HG02588 (cell line): ENCODE measurements around the gene TNS1.

Source experiments
- ATAC-seq: cut with Tn5 transposase; IDR thresholded peaks from one replicate; pipeline ENCODE4 v1.9.1; 2021; ENCODE audit warnings: mild to moderate bottlenecking, moderate library complexity; ENCODE audit not compliant: unreplicated experiment

TNS1 gene

GRCh38 chr2:218002143-218002844 lies 501 bp downstream of the TNS1 start:
- no peak for ATAC-seq

DNA sequence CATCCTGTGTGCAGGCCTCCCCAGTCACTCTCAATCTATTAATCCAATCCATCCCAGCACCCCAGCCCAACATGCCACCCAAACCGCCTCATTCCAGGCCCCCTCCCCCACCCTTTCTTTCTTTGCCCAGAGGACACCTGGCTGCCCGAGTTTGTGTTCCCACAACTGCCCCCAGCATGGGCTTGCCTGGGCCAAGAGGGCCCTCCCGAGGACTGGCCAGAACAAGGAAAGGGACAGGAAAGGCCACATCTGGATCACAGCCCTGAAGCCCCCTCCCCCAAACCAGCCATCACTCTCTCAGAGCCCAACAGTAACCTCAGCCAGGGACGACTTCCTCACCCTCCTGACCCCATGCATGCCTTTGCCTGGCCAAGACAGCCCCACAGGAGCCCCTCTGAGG lies 1.2 kb downstream of the TNS1 start:
- no peak for ATAC-seq

DNA sequence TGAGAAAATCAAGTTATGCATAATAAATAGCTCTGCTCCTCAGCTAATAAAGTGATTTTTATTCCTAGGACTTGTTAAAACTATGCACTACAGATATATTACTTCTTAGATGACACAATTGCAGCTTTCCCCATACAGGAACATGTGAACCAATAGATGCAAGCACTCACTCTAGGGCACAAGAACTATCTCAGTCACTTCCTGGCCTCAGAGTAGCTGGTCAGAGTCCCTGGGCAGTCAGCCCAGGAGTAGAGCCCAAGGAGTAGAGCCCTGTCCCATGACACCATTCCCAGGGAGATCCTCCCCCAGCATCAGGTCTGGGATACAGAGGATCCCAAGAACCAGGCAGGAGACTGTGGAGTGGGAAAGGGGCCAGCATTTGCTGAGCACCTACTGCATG lies 2.7 kb downstream of the TNS1 start:
- no peak for ATAC-seq

- ATAC-seq, result no peak
These were observed 3.2 kb downstream of the TNS1 start for GRCh38 chr2:217999595-217999959.

DNA sequence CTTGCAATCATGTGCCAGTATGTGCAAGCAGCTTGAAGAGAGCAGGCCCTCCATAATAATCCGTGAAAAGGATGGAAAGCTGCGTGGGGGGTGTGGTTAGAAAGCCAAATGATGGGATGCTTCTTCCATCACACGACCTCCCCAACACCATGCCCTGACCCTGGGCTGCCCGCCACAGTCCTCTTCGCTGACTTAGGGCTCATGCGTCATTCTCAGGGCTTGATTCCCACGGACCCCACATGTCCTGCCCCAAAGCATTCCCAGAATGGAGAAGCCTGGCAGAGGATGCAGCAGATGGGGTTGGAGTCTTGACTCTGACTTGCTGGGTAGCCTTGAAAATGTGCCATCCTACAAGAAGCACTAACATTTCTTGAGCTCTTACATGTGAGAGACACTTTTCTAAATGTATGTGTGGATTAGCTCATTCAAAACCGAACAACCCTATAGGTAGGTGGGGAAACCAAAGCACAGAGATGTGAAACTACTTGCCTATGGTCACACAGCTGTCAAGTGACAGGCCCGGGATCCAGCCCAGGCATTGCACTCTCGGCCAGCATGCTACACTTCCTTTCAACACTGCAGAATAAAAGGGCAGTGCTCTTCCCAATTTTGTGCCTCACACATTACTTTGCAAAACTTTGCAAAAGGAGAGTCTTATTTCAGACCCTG lies 3.7 kb downstream of the TNS1 start:
- ATAC-seq, result no peak

- no peak for ATAC-seq
These were observed 5.3 kb downstream of the TNS1 start for GRCh38 chr2:217997510-217997909.

- ATAC-seq, result no peak
These were observed 6.4 kb downstream of the TNS1 start for GRCh38 chr2:217996361-217996760.

- no peak for ATAC-seq
These were observed 7.0 kb downstream of the TNS1 start for GRCh38 chr2:217995731-217996231.

DNA sequence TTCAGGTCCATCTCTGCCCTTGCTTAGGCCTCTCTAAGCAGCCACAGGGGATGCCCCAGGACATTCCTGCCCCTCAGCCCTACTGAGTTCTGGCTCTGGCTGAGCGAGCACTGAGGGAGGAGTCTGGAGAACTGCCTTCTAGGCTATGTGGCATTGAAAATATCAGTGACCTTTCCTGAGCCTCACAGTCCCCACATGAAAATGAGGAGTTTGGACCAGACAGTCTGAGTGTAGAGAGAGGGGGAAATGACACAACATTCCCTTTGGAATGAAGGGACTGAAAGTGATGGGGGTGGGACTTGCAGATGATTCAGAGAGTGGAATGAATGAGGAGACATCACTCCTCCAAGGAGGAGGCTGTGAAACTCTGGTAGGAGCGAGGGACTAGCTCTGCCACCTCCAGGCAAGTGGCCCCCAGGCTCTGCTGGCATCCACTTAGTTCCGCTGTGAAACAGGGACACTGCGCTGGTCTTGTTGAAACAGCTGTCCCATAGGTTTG lies 8.0 kb downstream of the TNS1 start:
- no peak for ATAC-seq

DNA sequence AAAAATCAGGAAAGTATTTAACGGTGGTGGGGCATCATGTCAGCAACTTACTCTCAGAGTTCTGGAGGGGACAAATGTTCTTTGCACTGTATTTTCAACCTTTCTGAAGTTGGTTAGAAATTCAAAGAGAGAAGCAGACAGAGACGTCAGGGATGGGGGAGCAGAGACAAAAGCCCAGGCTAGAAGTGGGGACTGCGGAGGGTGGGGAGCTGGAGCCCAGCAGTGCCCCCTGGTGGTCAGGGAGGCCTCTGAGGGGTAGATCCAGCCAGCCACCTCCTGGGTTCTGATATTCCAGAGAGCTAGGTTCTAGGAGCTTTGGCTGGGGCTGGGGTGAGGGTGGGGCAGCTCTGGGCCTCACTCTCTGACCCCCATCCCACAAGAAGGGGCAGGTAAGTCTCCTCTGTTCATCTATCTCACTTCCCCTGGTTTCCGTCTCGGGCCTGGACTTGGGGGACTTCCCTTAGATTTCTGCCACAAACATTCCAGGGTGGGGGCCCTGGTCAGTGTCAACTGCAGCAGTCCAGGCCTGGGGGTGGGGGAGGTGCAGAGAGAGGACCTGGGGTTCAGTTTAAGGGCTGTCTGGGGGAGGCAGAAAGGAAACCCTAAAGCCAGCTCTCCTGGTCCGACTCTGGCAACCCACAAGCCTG lies 8.9 kb downstream of the TNS1 start:
- ATAC-seq, result no peak

DNA sequence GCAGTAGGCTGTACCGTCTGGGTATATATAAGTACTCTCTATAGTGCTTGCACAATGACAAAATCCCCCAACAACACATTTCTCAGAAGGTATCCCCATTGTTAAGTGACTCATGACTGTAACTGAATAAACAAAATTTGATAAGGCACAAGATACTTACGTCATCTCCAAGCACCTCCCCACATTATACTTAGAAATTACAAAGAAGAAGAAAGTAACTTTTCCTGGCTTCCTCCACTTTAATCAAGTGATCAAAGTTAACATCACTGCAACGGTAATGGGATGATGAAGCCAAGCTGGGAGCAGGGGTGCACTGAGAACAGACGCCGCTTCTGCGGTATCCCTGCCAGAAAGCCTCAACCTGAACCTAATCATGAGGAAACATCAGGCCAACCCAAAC lies 9.7 kb downstream of the TNS1 start:
- no peak for ATAC-seq

GRCh38 chr2:217992061-217992460 lies 10.7 kb downstream of the TNS1 start:
- no peak for ATAC-seq

GRCh38 chr2:217990791-217991465 lies 11.9 kb downstream of the TNS1 start:
- ATAC-seq, result no peak

- no peak for ATAC-seq
These were observed 12.4 kb downstream of the TNS1 start for GRCh38 chr2:217990389-217990788.

DNA sequence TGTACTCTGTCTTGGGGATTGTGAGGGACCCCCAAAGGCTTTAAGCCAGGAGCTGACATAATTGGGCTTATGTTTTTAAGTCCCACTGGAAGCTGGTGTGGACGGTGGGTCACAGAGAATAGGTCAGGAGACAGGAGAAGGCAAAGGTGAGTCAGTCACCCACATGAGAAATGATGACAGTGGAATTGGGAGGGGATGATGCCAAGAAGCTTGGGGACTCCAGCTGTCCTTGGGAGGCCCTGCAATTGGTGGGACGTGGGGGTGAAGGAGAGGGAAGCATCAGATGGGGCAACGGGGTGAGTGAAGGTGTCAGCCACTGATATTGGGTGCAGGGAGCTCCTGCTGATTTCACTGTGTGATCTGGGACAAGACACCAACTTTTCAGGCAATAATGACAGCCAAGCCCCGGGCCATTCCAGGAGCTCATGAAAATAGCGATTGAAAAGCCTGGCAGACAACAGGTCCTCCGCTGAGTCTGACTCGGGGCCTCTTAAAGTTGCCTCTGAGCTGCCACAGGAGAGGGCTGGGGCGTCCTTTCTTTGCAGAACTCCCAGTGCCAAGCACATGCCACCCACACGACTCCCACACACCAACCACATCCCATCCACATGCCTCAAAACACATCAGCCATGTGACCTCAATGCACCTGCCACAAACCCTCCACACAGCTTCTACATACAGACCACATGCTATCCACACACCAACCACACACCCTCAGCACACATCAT lies 13.4 kb downstream of the TNS1 start:
- no peak for ATAC-seq

GRCh38 chr2:217988840-217989204 lies 14.0 kb downstream of the TNS1 start:
- ATAC-seq, result no peak

DNA sequence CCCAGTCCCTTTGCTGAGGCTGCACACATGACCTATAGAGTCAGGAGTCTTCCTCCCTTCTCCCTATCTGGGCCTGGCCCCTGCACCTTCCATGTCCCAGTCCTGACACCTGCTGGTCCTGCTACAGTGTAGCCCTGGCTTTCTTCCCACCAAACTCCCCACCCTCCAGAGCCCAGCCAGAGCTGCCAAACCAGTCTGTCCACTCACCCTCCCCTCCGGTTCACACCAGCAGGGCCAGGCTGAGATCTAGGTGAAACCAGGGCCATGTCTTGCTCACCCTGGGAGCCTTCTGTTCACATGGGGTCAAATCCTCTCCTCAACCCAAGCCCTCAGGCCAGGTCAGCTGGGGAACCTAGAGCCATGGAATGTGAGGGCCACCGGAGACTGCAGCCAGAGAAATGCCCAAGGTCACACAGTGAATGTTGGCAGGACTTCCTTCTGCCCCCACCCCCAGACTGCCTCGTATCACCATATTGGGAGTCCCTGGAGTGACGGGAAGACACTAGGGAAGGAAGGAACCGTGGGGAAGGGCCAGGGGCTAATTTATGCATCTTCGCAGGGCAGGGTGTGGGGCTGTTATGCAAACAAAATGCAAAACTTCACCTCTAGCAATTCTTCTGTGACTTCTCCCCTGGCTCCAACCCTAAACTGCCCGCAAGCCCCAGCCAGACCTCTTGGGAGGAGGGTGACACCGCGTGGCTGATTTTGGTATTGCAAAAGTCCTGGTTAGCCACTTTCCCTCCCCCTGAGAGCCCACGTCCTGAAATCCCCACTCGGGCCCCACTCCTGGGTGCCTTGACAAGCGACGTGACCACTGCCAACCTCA lies 14.6 kb downstream of the TNS1 start:
- no peak for ATAC-seq

DNA sequence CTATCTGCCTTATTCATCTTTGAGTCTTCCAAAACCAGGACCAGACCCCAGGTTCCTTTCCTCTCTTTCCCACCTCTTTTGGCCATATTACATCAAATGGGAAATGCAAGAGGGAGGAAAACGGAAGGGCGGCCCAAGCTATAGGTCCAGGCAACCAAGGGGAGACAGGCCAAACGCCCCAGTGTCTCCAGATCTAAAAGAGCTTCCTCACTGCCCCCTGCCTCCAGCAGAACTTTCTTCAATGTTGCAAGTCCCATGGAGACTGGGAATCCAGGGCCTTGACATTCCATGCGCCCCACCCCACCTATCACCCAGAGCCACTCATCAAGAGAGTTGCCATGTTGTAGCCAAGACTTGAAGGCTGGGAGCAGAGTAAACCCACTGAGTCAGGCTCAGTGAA lies 15.4 kb downstream of the TNS1 start:
- no peak for ATAC-seq

DNA sequence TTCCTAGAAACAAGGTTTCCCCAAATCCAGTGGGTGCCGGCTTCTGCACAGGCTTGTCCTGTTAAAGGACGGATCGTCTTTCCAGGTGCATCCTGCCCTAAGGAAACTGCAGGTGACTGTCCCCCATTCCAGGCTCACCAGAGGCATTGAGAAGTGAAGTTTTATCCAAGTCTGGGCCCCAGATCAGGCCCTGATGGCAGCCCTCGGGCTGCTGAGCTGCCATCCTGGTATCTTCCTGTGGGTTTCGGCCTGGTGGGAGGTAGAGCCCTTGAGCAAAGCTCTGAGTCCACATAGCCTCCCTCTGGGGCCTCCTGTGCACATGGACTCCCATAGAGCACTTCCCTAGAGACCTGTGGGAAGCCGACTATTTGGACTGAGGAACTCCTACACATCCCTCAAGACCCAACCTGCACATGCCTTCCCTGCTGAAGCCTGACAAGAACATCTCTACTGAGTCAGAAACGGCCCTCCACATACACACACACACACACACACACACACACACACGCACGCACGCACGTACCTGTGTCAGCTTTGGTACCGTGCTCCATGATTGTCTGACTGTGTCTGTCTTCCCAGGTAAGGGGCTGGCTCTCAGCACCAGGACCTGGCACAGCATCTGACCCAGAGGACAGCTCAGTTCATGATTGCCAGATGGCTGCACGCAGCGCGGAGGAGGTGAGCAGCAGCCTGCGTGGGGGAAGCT lies 16.4 kb downstream of the TNS1 start:
- no peak for ATAC-seq
